GM10266 (cell line): ENCODE data around the gene OSBPL2.
A peak's percentile ranks its signal among the peaks of the same experiment; 100 is the strongest.

Source experiments
- DNase-seq: peaks from one replicate; pipeline ENCODE4 v3.0.0; 2012; ENCODE audit errors: extremely low spot score
- TF ChIP-seq, protein P1 (sequence below): IDR thresholded peaks from 2 replicates; pipeline ENCODE4 v1.5.1; 2012; ENCODE audit warnings: mild to moderate bottlenecking, low read depth; ENCODE audit not compliant: control insufficient read depth, insufficient read depth; ENCODE audit errors: missing control alignments

OSBPL2 gene

DNA sequence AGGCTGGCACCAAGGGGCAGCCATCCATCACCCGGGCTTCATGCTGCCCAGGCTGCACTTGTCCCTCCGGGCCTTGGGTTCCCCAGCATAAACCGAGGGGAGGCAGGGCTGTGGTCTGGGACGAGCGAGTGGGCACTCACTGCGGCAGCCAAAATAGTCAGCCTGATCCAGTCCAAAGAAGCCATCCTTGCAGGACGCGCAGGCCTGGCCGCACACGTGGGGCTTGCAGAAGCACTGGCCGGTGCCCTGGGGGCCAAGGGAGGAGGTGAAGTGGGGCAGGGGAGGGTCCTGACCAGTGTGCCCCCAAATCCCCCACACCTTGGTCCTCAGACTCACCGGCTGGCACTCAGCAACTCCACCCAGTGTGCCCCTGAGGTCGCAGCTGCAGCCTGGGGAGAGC, 96.6 kb downstream of the OSBPL2 start:
- no peak for DNase-seq
- TF ChIP-seq, protein P1, sequence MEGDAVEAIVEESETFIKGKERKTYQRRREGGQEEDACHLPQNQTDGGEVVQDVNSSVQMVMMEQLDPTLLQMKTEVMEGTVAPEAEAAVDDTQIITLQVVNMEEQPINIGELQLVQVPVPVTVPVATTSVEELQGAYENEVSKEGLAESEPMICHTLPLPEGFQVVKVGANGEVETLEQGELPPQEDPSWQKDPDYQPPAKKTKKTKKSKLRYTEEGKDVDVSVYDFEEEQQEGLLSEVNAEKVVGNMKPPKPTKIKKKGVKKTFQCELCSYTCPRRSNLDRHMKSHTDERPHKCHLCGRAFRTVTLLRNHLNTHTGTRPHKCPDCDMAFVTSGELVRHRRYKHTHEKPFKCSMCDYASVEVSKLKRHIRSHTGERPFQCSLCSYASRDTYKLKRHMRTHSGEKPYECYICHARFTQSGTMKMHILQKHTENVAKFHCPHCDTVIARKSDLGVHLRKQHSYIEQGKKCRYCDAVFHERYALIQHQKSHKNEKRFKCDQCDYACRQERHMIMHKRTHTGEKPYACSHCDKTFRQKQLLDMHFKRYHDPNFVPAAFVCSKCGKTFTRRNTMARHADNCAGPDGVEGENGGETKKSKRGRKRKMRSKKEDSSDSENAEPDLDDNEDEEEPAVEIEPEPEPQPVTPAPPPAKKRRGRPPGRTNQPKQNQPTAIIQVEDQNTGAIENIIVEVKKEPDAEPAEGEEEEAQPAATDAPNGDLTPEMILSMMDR: no peak

DNA sequence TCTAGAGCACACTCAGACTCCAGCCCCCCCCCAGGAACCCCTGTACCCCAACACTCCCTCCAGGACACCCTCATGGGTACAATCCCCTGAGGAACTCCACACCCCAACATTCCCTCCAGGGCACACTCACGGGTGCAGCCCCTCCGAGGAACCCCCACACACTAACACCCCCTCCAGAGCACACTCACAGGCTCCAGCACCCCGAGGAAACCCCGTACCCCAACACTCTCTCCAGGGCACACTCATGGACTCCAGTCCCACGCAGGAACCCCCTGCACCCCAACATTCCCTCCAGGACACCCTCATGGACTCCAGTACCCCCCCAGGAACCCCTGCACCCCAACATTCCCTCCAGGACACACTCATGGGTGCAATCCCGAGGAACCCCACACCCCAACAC, 97.2 kb downstream of the OSBPL2 start:
- DNase-seq: no peak
- TF ChIP-seq, protein P1: no peak

DNA sequence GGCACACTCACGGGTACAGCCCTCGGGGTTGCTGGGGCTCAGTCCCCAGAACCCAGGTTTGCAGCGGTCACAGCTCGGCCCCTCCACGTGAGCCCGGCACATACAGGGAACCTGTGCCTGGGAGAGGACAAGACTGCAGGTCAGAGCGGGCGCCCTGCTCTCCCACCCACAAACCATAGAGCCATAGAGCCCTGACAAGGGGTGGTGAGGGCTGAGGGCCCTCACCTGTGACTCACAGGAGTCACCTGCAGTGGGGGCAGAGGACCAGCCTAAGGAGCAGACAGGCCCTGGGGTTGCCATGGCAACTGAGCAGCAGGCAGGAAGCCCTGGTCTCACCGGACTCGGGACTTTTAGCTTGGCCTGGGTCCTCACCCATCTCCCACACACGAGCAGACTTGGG, 98.0 kb downstream of the OSBPL2 start:
- no peak for DNase-seq
- TF ChIP-seq, protein P1: no peak

GRCh38 chr20:62336775-62337557, 98.6 kb downstream of the OSBPL2 start:
- no peak for DNase-seq
- TF ChIP-seq, protein P1: no peak

- TF ChIP-seq, protein P1: no peak
- no peak for DNase-seq
Measured at GRCh38 chr20:62337558-62338293, 99.4 kb downstream of the OSBPL2 start.

DNA sequence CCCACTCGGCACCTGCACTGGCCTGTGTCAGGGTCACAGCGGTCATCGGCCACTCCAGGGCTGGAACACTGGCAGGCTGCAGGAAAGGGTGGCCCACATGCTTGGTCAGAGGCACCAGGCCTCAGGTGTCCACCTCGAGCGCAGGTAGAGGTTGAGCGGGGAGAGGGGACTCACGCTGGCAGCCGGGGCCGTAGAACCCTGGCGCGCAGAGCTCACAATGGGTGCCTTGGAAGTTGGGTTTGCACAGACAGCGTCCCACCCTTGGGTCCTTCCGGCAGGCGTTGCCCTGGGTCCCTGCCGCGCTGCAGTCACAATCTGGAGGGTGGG, 99.9 kb downstream of the OSBPL2 start:
- TF ChIP-seq, protein P1: no peak
- DNase-seq: no peak

DNA sequence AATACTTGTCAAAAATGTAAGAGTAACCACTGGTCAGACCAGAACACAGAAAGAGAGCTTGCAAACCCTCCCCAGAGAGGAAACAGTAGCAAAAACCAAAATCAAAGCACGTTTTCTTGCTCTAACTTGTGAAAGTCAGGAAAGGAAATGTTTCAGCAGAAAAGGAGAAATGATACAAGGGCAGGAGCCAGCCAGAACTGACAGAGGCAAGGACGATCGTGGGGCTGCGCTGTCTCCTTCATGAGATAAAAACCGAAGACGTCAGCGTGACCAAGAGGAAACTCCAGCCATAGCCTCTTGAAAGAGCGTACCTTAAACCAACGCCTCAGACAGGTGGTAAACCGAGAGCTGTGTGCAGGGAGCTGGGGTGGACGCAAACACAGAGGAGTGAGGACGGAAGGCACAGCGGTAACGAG, 101.3 kb downstream of the OSBPL2 start:
- TF ChIP-seq, protein P1: no peak
- DNase-seq: peak; percentile 75
